Stimulated activated naive CD8-positive, alpha-beta T cell treated with anti-CD3 and anti-CD28 coated beads, Interleukin-15, Interleukin-2, amounts not matched to agents 100 ng/mL and 50 ng/mL, for 24 hours (primary cell): ENCODE results near the gene CHMP1B.

ENCODE experiments used
- H3K27ac Mint-ChIP-seq: one replicate; pipeline ENCODE4 v1.8.0; 2021; ENCODE audit warnings: mild to moderate bottlenecking, mixed read lengths
- H3K27me3 Mint-ChIP-seq: one replicate; pipeline ENCODE4 v1.8.0; 2021; ENCODE audit warnings: mixed read lengths
- H3K36me3 Mint-ChIP-seq: one replicate; pipeline ENCODE4 v1.8.0; 2021; ENCODE audit warnings: low read depth, mixed read lengths
- H3K4me1 Mint-ChIP-seq: one replicate; pipeline ENCODE4 v1.8.0; 2021; ENCODE audit warnings: low read depth, mixed read lengths
- H3K4me3 Mint-ChIP-seq: one replicate; pipeline ENCODE4 v1.8.0; 2021; ENCODE audit warnings: mild to moderate bottlenecking, mixed read lengths
- H3K9me3 Mint-ChIP-seq: one replicate; pipeline ENCODE4 v1.8.0; 2021; ENCODE audit warnings: mixed read lengths

Gene CHMP1B

DNA sequence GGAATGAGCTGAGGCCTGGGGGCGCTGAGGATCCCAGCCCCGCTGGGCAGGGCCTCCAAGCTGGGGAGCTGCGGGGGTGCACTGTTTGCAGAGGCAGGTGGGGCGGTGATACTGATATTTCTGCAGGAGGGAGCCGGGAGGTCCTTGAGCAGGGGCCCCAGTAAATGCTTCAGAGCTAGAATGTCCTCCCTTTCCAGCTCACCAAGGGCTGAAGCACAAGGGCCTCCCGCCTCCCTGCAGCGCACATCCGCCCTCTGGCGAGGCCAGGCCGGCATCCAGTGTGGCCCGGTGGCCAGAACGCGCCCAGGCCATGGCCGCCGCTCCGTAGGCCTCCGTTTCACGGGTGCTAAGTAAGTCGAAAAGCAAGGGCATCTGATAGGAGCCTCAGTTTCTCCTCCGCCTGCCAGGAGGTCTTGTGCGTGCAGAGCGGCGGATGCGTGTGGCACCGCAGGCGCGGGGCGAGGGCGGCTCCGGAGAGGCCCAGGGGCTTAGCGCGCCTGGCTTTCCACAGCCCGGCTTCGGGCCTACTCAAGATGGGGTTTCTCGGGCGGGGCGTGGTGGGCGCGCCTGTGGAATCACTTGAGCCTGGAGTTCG lies 29.5 kb upstream of the CHMP1B start:
- no peak overlapping the region for H3K27ac Mint-ChIP-seq
- H3K27me3 Mint-ChIP-seq = no peaks in the 10 kb centered on the region
- H3K4me1 Mint-ChIP-seq = no peaks in the 10 kb centered on the region
- no peaks in the 10 kb centered on the region for H3K36me3 Mint-ChIP-seq
- H3K4me3 Mint-ChIP-seq = no peak overlapping the region
- H3K9me3 Mint-ChIP-seq = no peaks in the 10 kb centered on the region

DNA sequence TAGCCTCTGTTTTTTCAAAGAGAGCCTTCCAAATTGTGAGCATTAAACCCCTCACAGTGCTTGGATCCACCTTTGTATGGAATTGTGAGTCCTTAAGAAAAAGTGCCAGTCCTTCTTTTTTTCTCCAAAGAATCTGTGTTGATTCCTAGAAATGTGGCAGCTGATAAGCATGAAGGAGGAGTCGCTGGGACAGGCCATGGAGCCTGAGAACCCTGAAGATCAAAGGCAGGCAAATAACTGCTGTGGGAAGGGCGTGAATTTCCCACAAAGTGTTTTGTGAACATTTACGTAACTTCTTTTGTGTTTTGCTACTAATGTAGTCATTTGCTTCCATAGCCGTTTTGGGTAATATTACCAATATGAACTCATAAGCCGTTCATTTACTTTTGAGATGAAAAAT lies 27.7 kb upstream of the CHMP1B start:
- Mint-ChIP-seq H3K4me1 (peaks cover 4% of the 10 kb centered on the region), H3K9me3 (no peaks in the 10 kb centered on the region), H3K36me3 (no peaks in the 10 kb centered on the region), H3K27me3 (no peaks in the 10 kb centered on the region), H3K4me3 (no peak overlapping the region), H3K27ac (no peak overlapping the region)

DNA sequence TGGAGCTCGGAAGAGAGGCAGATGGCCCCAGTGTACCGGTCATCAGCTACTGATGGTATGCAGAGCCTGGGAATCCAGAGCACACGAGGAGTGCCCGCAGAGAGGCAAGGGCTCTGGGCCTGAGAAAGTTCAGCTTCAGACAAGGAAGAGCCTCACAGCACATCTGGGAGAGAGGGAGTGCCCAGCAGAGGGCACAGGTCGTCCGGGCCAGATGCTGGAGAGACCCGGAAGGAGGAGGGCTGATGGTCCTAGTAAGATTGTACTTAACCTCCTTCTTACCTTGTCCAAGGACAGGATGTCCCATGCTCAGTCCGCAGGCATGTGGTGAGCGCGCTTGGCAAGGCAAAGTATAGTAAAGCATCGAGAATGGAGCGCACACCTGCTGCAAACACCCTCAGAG lies 24.4 kb upstream of the CHMP1B start:
- Mint-ChIP-seq H3K36me3 (no peaks in the 10 kb centered on the region), H3K9me3 (no peaks in the 10 kb centered on the region), H3K4me3 (no peak overlapping the region), H3K27me3 (no peaks in the 10 kb centered on the region), H3K27ac (no peak overlapping the region), H3K4me1 (peaks cover 7% of the 10 kb centered on the region)

DNA sequence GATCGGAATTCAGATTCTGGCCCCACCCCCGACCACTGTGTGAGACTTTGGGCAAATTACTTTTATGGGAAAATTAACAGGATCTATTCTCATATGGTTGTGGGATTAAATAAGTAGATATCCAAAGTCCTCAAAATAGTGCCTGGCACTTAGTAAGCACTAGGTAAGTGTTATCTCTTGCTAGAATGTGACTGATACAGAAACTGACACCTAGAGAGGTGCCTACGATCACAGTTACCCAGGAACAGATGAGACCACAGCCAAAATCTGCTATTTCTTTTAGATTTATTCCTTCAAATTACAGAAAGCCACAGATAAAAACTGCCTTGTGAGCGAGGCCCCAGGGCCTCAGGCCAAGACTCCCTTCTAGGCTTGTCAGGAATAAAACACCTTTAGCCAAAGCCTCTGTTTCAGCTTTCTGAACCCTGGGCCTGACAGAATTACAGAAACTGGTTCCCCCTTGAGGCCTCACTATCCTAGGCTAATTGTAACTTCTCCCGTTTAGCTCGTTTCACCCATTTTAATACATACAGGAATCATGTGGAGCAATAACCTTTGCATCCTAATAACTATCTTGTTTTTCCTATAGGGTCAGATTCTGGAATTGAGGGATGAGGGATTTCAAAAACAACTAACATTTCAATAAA lies 22.3 kb upstream of the CHMP1B start:
- peak overlapping the region; percentile 56 for H3K27ac Mint-ChIP-seq
- H3K4me3 Mint-ChIP-seq = no peak overlapping the region
- H3K9me3 Mint-ChIP-seq = no peaks in the 10 kb centered on the region
- H3K36me3 Mint-ChIP-seq = no peaks in the 10 kb centered on the region
- peaks cover 7% of the 10 kb centered on the region for H3K4me1 Mint-ChIP-seq
- no peaks in the 10 kb centered on the region for H3K27me3 Mint-ChIP-seq

DNA sequence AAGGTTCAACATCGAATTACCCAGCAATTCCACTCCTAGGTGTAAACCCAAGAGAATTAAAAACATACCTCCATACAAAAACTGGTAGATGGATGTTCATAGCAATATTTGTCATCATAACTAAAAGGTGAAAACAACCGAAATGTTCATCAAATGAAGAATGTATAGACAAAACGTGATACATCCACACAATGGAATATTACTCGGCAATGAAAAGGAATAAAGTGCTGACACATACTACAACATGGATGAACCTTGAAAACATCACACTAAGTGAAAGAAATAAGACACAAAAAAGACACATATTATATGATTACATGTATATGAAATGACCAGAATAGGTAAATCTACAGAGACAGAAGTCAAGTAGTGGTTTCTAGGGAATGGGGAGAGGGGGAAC lies 20.6 kb upstream of the CHMP1B start:
- no peak overlapping the region for H3K27ac Mint-ChIP-seq
- no peaks in the 10 kb centered on the region for H3K27me3 Mint-ChIP-seq
- peaks cover 7% of the 10 kb centered on the region for H3K4me1 Mint-ChIP-seq
- H3K4me3 Mint-ChIP-seq = no peak overlapping the region
- H3K36me3 Mint-ChIP-seq = no peaks in the 10 kb centered on the region
- H3K9me3 Mint-ChIP-seq = no peaks in the 10 kb centered on the region

DNA sequence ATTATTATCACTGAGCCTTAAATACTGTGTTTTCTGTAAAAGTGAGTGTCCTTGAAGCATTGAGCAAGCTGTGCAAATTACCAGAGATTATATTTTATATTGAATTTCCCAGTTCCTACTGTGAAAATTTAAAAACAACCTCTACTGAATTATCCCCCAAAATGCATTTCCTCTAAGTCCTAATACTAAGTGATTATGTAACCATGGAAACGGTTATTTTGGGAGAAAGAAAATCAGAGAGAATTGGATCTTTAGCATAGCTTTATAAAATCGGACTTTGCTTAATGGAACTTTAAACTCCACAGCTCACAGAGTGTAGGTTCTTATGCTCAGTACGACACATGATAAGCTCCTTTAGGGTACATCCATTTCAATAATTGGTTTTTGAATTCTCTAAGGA lies 19.3 kb upstream of the CHMP1B start:
- H3K9me3 Mint-ChIP-seq = no peaks in the 10 kb centered on the region
- H3K36me3 Mint-ChIP-seq = no peaks in the 10 kb centered on the region
- H3K27me3 Mint-ChIP-seq = no peaks in the 10 kb centered on the region
- no peak overlapping the region for H3K27ac Mint-ChIP-seq
- no peak overlapping the region for H3K4me3 Mint-ChIP-seq
- H3K4me1 Mint-ChIP-seq = peaks cover 7% of the 10 kb centered on the region

DNA sequence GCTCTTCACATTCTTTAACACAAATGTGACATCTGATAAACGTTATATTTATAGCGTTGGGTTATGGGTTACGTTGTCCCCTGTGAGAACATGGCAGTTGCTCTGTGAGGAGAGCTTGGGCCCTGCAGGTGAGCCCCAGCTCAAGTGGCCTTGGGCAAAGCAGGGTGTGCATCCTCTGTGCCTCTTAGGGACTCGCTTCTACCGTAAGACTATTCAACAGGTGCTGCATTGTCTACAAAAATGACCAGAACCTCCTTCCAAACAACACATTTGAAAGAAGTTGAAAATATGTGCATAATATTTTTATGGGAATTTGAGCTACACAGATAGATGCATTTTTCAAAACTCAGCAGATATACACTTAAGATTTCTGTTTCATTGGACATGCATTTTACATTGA lies 16.4 kb upstream of the CHMP1B start:
- no peaks in the 10 kb centered on the region for H3K9me3 Mint-ChIP-seq
- H3K4me3 Mint-ChIP-seq = no peak overlapping the region
- no peak overlapping the region for H3K27ac Mint-ChIP-seq

DNA sequence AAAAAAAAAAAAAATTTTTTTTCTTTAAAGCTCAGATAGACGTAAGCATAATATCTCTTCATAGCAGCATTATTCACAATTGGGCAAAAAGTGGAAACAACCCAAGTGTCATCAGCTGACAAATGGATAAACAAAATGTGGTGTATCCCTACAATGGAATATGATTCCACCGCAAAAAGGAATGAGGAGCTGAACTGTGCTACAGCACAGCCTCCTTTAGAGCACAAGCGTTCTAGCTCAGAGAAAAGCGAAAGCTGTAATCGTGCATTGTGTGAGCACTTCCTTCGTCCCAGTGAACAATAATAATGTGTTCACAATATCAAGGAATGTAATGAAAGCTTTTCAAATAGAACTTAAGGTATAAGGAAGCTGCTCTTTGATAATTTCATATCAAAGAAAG lies 11.7 kb upstream of the CHMP1B start:
- no peaks in the 10 kb centered on the region for H3K36me3 Mint-ChIP-seq
- no peaks in the 10 kb centered on the region for H3K9me3 Mint-ChIP-seq
- no peaks in the 10 kb centered on the region for H3K4me1 Mint-ChIP-seq
- no peak overlapping the region for H3K4me3 Mint-ChIP-seq
- H3K27me3 Mint-ChIP-seq = no peaks in the 10 kb centered on the region
- no peak overlapping the region for H3K27ac Mint-ChIP-seq

More for the DNA sequence above, 16.4 kb upstream of the CHMP1B start:
- Mint-ChIP-seq H3K36me3 (no peaks in the 10 kb centered on the region), H3K4me1 (no peaks in the 10 kb centered on the region), H3K27me3 (no peaks in the 10 kb centered on the region)

DNA sequence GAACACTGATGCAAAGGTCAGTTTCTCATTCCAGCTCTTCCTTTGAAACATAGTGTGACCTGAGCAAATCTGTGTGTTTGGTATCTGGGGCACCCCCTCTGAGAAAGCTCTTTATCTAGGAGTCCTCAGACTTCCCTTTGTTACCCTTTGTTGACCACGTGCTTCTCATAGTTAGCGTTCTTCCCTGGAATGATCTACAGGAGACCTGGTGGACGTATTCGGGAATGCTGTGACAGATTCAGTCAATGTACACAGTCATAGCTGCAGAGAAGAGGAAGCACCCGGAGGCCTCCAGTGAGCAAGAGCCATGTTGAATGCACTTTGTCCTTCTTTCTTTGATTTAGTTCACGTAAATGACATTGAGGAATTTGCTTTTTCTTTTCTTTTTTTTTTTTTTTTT lies 10.7 kb upstream of the CHMP1B start:
- Mint-ChIP-seq H3K27me3 (no peaks in the 10 kb centered on the region), H3K4me3 (no peak overlapping the region)

DNA sequence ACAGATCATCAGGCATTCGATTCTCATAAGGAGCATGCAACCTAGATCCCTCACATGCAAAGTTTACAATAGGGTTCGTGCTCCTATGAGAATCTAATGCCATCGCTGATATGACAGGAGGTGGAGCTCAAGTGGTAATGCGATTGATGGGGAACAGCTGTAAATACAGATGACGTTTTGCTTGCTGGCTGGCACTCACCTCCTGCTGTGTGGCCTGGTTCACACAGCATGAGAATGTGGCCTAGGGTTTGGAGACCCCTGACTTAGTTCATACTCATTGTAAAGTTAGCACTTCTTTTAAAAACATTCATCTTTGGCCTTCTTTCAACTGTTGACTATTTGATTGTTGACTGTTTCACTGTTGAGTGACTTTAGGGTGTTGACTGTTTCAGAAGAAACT lies 8.7 kb upstream of the CHMP1B start:
- Mint-ChIP-seq H3K4me1 (no peaks in the 10 kb centered on the region), H3K9me3 (no peaks in the 10 kb centered on the region), H3K27me3 (no peaks in the 10 kb centered on the region), H3K4me3 (no peak overlapping the region), H3K36me3 (no peaks in the 10 kb centered on the region), H3K27ac (no peak overlapping the region)

More for the DNA sequence above, 10.7 kb upstream of the CHMP1B start:
- Mint-ChIP-seq H3K9me3 (no peaks in the 10 kb centered on the region), H3K27ac (no peak overlapping the region), H3K4me1 (no peaks in the 10 kb centered on the region), H3K36me3 (no peaks in the 10 kb centered on the region)

DNA sequence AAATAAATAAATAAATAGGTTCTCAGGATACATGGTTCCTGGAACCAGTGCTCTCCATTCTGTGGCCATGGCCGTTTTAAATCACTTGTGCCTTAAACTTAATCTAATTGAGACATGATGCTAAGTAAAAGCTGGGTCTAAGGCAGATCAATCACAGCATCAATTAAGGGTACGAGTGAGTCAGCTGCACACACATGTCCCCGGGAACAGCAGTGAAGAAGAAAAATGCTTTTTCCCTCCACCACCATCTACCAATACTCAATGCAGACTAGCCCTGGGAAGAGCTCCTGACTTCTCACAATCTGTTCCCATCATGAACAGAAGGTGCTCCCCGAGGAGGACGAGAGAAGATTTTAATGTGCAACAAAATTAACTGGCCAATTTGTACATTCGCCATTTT lies 6.8 kb upstream of the CHMP1B start:
- Mint-ChIP-seq H3K4me3 (no peak overlapping the region), H3K27ac (no peak overlapping the region), H3K9me3 (no peaks in the 10 kb centered on the region)

DNA sequence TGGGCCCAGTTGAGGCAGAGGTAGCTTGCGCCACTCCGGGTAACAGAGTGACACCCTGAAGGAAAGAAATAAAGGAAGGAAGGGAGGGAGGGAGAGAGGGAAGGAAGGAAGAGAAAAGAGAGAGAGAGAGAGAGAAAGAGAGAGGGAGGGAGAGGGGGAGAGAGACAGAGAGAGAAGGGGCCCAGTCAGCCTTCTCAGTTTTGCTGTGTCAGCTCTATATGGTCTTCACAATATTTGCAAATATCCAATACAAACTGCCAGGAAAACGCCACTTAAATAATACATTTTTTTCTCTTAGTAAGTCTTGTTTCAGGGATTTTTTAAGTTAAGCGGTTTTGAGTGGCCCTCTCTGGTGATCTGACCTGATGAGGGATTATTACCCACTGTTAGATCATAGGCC lies 5.6 kb upstream of the CHMP1B start:
- no peaks in the 10 kb centered on the region for H3K36me3 Mint-ChIP-seq
- peaks cover 18% of the 10 kb centered on the region for H3K4me1 Mint-ChIP-seq
- H3K9me3 Mint-ChIP-seq = no peaks in the 10 kb centered on the region
- H3K27me3 Mint-ChIP-seq = no peaks in the 10 kb centered on the region
- H3K4me3 Mint-ChIP-seq = no peak overlapping the region
- H3K27ac Mint-ChIP-seq = no peak overlapping the region

More for the DNA sequence above, 6.8 kb upstream of the CHMP1B start:
- Mint-ChIP-seq H3K36me3 (no peaks in the 10 kb centered on the region), H3K27me3 (no peaks in the 10 kb centered on the region), H3K4me1 (peaks cover 6% of the 10 kb centered on the region)

DNA sequence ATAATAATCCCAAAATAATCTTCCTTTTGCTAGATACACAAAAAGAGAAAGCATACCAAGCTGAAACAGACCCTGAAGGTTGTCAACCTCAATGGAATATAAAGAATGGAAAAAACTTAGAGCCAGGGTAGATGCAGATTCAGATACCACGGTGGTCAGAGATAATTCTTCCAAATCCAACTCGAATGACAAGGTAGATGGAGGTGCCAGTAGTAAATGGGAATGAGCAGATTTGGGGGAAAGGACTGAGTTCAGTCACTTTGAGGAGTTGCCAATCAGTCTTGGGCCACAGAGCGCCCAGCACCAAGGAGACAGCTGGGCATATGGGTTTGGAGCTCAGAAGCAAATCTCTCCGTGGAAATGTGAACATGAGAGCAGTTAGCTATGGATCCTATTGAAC lies 3.4 kb upstream of the CHMP1B start:
- Mint-ChIP-seq H3K27me3 (no peaks in the 10 kb centered on the region), H3K27ac (no peak overlapping the region), H3K4me3 (no peak overlapping the region), H3K4me1 (peaks cover 30% of the 10 kb centered on the region), H3K9me3 (no peaks in the 10 kb centered on the region), H3K36me3 (peaks cover 3% of the 10 kb centered on the region)

DNA sequence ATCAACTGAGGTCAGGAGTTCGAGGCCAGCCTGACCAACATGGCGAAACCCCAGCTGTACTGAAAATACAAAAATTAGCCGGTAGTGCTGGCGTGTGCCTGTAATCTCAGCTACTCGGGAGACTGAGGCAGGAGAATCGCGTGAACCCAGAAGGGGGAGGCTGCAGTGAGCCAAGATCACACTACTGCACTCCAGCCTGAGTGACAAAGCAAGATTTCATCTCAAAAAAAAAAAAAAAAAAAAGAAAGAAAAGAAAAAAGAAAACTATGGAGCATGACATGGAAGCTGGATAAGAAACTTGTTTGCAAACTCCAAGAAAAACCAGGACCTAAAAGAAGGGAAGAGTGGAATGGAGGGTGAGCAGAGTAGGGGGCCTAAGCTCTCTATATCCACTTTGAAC lies 1.9 kb upstream of the CHMP1B start:
- H3K27me3 Mint-ChIP-seq = no peaks in the 10 kb centered on the region
- peaks cover 45% of the 10 kb centered on the region for H3K4me1 Mint-ChIP-seq
- no peaks in the 10 kb centered on the region for H3K9me3 Mint-ChIP-seq
- H3K4me3 Mint-ChIP-seq = no peak overlapping the region
- H3K36me3 Mint-ChIP-seq = peaks cover 3% of the 10 kb centered on the region
- H3K27ac Mint-ChIP-seq = no peak overlapping the region

DNA sequence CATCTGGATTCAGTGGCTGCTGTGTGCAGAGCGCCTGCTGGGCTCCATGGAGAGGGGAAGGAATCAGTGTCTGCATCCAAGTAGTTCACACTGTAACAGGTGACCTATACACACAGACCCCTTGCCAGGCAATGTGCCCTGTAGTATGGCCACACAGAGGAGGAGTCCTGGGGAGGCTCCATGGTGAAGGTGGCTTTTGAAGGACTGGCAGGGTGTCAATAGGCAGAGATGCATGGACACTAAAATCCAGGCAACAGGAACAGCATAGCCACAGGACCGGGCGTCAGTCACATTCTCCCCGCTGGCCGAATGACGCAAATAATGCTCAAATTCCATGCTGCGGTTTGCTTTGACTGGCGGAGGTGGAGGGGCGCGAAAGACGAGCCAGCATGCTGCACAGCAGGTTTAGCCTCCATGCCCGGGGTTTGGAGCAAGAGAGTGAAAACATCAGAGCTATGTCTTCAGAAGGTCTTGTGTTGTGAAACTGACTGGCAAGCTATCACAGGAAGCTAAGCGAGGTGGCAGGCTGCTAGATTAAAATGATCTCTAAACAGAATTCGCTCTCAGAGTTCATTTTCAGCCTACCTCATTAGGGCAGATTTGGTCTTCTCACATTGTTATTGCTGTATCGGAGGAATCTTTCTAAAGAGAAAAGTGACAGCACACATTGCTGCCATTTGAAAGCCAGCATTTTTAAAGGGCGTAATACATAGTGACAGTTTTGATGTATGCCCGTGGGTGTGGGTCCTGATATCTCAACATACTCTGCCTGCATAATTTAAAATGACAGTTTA lies 1.2 kb upstream of the CHMP1B start:
- peaks cover 6% of the 10 kb centered on the region for H3K36me3 Mint-ChIP-seq
- no peaks in the 10 kb centered on the region for H3K27me3 Mint-ChIP-seq
- no peaks in the 10 kb centered on the region for H3K9me3 Mint-ChIP-seq
- H3K4me3 Mint-ChIP-seq = peak overlapping the region; percentile 97
- H3K4me1 Mint-ChIP-seq = peaks cover 50% of the 10 kb centered on the region
- H3K27ac Mint-ChIP-seq = peak overlapping the region; percentile 97
